ENCODE measurements around the gene MCAM. TPM values are rescaled to one million over a fixed set of nuclear protein-coding genes. Genes with fewer than 3 reads are reported as not detected.

Gene MCAM
- total and polyA plus RNA-seq, 2 of the 8 experiments (the other 6 are each of a cell fraction or from before 2014, with no cell fraction given), result 22.4 to 32.2 TPM

GRCh38 chr11:119266517-119267255 lies 50.2 kb downstream of the MCAM start:
- Histone ChIP-seq H3K9ac (replicated peaks in 1 of 4; ENCODE audit: extremely low read depth in 1 of 4, low read depth in 3 of 4, low read length in 3 of 4) (no peak overlapping the region), H3K4me2 (ENCODE audit: insufficient read depth in 1 of 2, low read depth in 2 of 2, low read length in 2 of 2) (no peak overlapping the region), H3K36me3 (ENCODE audit: control insufficient read depth in 2 of 4, insufficient read depth in 4 of 4, low read length in 3 of 4) (peaks cover 0 to 2% (median 0%) of the 10 kb centered on the region in 4 experiments; a peak in 1 of 8 replicates), H2BK5ac (ENCODE audit: low read depth, low read length) (no peak overlapping the region), H3K4ac (replicated peaks; ENCODE audit: insufficient read length, low read depth, low read length) (no peak overlapping the region), H3K4me1 (replicated peaks in 1 of 4; ENCODE audit: control insufficient read depth in 3 of 4, insufficient read depth in 4 of 4, low read length in 3 of 4) (peaks cover 0 to 3% (median 0%) of the 10 kb centered on the region in 4 experiments; a peak in 1 of 7 replicates), H3K4me3 (ENCODE audit: extremely low read depth in 1 of 4, insufficient read depth in 2 of 4, low read depth in 3 of 4, low read length in 4 of 4) (no peak overlapping the region), H2BK120ac (replicated peaks; ENCODE audit: low read depth, low read length) (no peak overlapping the region), H4K8ac (ENCODE audit: extremely low read depth, insufficient read depth, low read length) (no peak overlapping the region), H2BK12ac (ENCODE audit: low read depth, low read length) (no peak overlapping the region), H4K91ac (replicated peaks; ENCODE audit: insufficient read length, low read length) (no peak overlapping the region), H2AFZ (ENCODE audit: low read length) (no peak overlapping the region), H2BK15ac (ENCODE audit: low read length) (no peak overlapping the region), H4K5ac (ENCODE audit: insufficient read length, low read depth, low read length) (no peak overlapping the region), H3K18ac (ENCODE audit: extremely low read depth, low read length) (no peak overlapping the region), H3K14ac (ENCODE audit: insufficient read length) (no peak overlapping the region), H4K20me1 (replicated peaks in 1 of 2; ENCODE audit: control insufficient read depth in 1 of 2, insufficient read depth in 2 of 2, low read length in 2 of 2) (peaks cover 4 to 5% of the 10 kb centered on the region in 2 experiments), H3K79me1 (ENCODE audit: low read depth, low read length) (0 out of 2 replicates have a peak, but pooled peaks cover 3% of the 10 kb centered on the region), H3K9me3 (ENCODE audit: insufficient read depth in 2 of 2, low read depth in 1 of 2, low read length in 1 of 2) (no peaks in the 10 kb centered on the region), H3K27me3 (replicated peaks in 1 of 4; ENCODE audit: control insufficient read depth in 3 of 4, extremely low read depth in 1 of 4, insufficient read depth in 3 of 4, low read length in 3 of 4) (no peaks in the 10 kb centered on the region), H3K23ac (ENCODE audit: insufficient read length) (no peak overlapping the region), H3K23me2 (ENCODE audit: low read depth, low read length) (no peaks in the 10 kb centered on the region), H2BK20ac (ENCODE audit: low read length) (no peak overlapping the region), H3K56ac (replicated peaks; ENCODE audit: insufficient read length, low read depth, low read length) (no peak overlapping the region), H3K27ac (ENCODE audit: low read depth, low read length) (no peak overlapping the region), H3K79me2 (ENCODE audit: control insufficient read depth in 1 of 2, insufficient read depth in 2 of 2, low read length in 2 of 2) (peaks cover 0 to 70% of the 10 kb centered on the region in 2 experiments; a peak in 3 of 4 replicates), H2AK5ac (ENCODE audit: low read depth, low read length) (no peak overlapping the region)
- CTCF ChIA-PET (ENCODE audit: partially characterized antibody), result interaction anchor here (0.6 to 1.7 kb wide), 6 partner anchors 18 to 124 kb away, joined by 3 to 4 read pairs (median 3); no protein-coding TSS in a partner anchor
- 88% methylated on average over 7 of the region's 7 CpGs; no CpG with 5 or more reads in 1 of the 2 experiments for WGBS, 2 experiments (ENCODE audit: extremely low coverage in 1 of 2, insufficient coverage in 1 of 2, insufficient read length in 1 of 2, insufficient replicate concordance in 2 of 2, low coverage in 1 of 2, low lambda C conversion rate in 2 of 2, missing lambda C conversion rate in 1 of 2)
- peak; percentile 48 for FAIRE-seq
- no peak for DNase-seq (ENCODE audit: low read depth in 1 of 2, low spot score in 2 of 2)
- POLR2A ChIA-PET (ENCODE audit: partially characterized antibody), result interaction anchor here (0.9 to 1.0 kb wide), 2 partner anchors 10 to 37 kb away, joined by 3 to 7 read pairs; no protein-coding TSS in a partner anchor
- TF ChIP-seq TAF1 (IDR thresholded peaks at IDR 0.05; ENCODE audit: low read depth, low read length), result no peak
- TF ChIP-seq SIN3A (conservative IDR thresholded peaks at IDR 0.05 in 1 of 2, IDR thresholded peaks at IDR 0.05 in 1 of 2; ENCODE audit: low read depth in 1 of 2, low read length in 2 of 2), result no peak
- TF ChIP-seq SIRT6 (IDR thresholded peaks at IDR 0.05; ENCODE audit: low read length), result no peak
- TF ChIP-seq FOSL1 (IDR thresholded peaks at IDR 0.05; ENCODE audit: insufficient read depth, low read depth, low read length), result no peak
- TF ChIP-seq BCL11A (IDR thresholded peaks at IDR 0.05; ENCODE audit: low read depth in 2 of 2, low read length in 2 of 2), result no peak
- TF ChIP-seq, protein P1, sequence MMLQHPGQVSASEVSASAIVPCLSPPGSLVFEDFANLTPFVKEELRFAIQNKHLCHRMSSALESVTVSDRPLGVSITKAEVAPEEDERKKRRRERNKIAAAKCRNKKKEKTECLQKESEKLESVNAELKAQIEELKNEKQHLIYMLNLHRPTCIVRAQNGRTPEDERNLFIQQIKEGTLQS (IDR thresholded peaks at IDR 0.05; ENCODE audit: insufficient read depth, low read depth, low read length), result no peak
- no peak for TF ChIP-seq SRF (IDR thresholded peaks at IDR 0.05; ENCODE audit: low read depth, low read length)
- TF ChIP-seq POLR2AphosphoS5 (IDR thresholded peaks at IDR 0.05; ENCODE audit: low read depth, low read length), result no peak
- TF ChIP-seq MAFK (IDR thresholded peaks at IDR 0.05; ENCODE audit: low read depth, low read length), result no peak
- no peak for TF ChIP-seq KDM5A (IDR thresholded peaks at IDR 0.05; ENCODE audit: low read length)
- TF ChIP-seq NANOG (IDR thresholded peaks at IDR 0.05; ENCODE audit: insufficient read depth, low read depth, low read length, poor library complexity, severe bottlenecking), result no peak
- TF ChIP-seq RBBP5 (IDR thresholded peaks at IDR 0.05; ENCODE audit: borderline replicate concordance, low read depth, low read length), result no peak
